Measurements from ENCODE around the gene PPP1R3C. TPM values are rescaled to one million over a fixed set of nuclear protein-coding genes. Genes with fewer than 3 reads are reported as not detected.

Gene PPP1R3C
- total RNA-seq, 1 donor from 2014 or later, result 17.4 TPM

- Histone ChIP-seq H3K36me3 (ENCODE audit: control insufficient read depth, insufficient read depth, low read length) (no peaks in the 10 kb centered on the region), H3K27me3 (ENCODE audit: control insufficient read depth, insufficient read depth, low read length) (no peaks in the 10 kb centered on the region), H3K4me3 (ENCODE audit: low read depth, low read length) (no peak overlapping the region)
- DNase-seq (ENCODE audit: low read depth), result peak; percentile 99
- FAIRE-seq, result no peak
- TF ChIP-seq, protein P1, sequence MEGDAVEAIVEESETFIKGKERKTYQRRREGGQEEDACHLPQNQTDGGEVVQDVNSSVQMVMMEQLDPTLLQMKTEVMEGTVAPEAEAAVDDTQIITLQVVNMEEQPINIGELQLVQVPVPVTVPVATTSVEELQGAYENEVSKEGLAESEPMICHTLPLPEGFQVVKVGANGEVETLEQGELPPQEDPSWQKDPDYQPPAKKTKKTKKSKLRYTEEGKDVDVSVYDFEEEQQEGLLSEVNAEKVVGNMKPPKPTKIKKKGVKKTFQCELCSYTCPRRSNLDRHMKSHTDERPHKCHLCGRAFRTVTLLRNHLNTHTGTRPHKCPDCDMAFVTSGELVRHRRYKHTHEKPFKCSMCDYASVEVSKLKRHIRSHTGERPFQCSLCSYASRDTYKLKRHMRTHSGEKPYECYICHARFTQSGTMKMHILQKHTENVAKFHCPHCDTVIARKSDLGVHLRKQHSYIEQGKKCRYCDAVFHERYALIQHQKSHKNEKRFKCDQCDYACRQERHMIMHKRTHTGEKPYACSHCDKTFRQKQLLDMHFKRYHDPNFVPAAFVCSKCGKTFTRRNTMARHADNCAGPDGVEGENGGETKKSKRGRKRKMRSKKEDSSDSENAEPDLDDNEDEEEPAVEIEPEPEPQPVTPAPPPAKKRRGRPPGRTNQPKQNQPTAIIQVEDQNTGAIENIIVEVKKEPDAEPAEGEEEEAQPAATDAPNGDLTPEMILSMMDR (IDR thresholded peaks at IDR 0.05; ENCODE audit: insufficient read depth, low read length, severe bottlenecking), result no peak
These were observed 20.5 kb upstream of the PPP1R3C start for GRCh38 chr10:91653219-91653870.

GRCh38 chr10:91652364-91652763 lies 19.5 kb upstream of the PPP1R3C start:
- TF ChIP-seq, protein P1 (IDR thresholded peaks at IDR 0.05; ENCODE audit: insufficient read depth, low read length, severe bottlenecking), result no peak
- H3K4me3 ChIP-seq (ENCODE audit: low read depth, low read length), result no peak overlapping the region
- FAIRE-seq (no peak), DNase-seq (ENCODE audit: low read depth) (peak; percentile 99)
- no peaks in the 10 kb centered on the region for H3K27me3 ChIP-seq (ENCODE audit: control insufficient read depth, insufficient read depth, low read length)
- H3K36me3 ChIP-seq (ENCODE audit: control insufficient read depth, insufficient read depth, low read length), result no peaks in the 10 kb centered on the region

GRCh38 chr10:91643700-91644099 lies 10.8 kb upstream of the PPP1R3C start:
- Histone ChIP-seq H3K36me3 (ENCODE audit: control insufficient read depth, insufficient read depth, low read length) (no peaks in the 10 kb centered on the region), H3K27me3 (ENCODE audit: control insufficient read depth, insufficient read depth, low read length) (no peaks in the 10 kb centered on the region), H3K4me3 (ENCODE audit: low read depth, low read length) (no peak overlapping the region)
- FAIRE-seq (no peak), DNase-seq (ENCODE audit: low read depth) (peak; percentile 48)
- TF ChIP-seq, protein P1 (IDR thresholded peaks at IDR 0.05; ENCODE audit: insufficient read depth, low read length, severe bottlenecking), result peak; percentile 60

DNA sequence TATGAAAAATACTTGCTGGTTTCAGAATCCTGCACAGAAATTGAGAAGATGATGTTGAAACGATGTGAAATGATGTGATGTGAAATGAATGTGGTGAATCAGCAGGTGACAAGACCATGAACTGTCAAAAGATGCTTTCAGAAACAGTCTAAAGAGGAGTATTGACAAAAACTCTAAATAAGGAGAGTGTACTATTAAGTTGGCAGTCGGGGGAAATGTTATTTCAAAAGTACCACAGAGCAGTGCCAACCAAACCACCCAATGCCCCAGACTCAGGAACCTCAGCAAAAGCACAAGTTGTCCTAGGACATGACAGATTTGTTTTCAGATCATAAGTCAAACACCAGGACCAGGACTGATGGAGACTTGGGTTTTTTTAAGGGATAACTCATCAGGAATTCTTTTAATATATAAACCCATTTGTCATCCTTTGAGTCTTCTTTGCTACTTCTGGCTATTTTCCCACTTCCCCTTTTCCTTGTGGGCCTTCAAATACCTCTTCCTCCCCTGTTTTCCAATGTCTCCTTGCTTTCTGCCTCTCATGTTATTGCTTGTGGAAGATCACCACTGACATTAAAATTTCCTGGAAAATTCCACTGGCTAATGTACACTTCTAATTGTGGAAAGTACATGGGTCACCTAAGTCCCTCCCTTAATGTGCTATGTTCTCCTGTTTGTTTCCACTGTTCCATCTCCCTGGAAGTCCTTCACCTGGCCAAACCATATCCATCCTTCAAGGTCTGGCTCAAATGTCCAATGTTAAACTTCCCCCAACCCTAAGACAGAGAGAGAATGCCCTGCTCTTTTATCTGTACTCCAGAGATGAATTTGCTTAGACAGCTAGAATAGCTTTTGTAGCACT lies 10.2 kb upstream of the PPP1R3C start:
- H3K36me3 ChIP-seq (ENCODE audit: control insufficient read depth, insufficient read depth, low read length), result no peaks in the 10 kb centered on the region
- no peak overlapping the region for H3K4me3 ChIP-seq (ENCODE audit: low read depth, low read length)
- H3K27me3 ChIP-seq (ENCODE audit: control insufficient read depth, insufficient read depth, low read length), result no peaks in the 10 kb centered on the region
- DNase-seq (ENCODE audit: low read depth) (peak; percentile 44), FAIRE-seq (no peak)
- TF ChIP-seq, protein P1 (IDR thresholded peaks at IDR 0.05; ENCODE audit: insufficient read depth, low read length, severe bottlenecking), result no peak

DNA sequence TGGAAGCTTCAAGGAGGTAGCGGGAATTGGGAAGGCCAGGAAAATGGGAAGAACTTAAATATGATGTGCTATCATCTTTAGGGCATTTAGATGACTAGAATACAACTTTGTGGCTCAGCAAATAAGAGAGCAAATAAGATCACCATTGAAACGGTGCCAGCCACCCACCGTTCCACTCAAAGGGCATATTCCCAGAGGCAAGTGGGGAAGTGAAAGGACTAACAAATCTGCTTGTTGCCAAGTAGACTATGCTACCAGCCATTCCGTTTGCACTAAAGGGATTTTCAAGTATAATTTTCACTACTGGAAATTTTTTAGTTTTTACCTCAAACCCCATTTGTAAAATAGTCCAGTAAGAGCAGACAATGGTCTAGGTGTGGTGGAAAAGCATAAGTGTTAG lies 4.0 kb upstream of the PPP1R3C start:
- Histone ChIP-seq H3K4me3 (ENCODE audit: low read depth, low read length) (no peak overlapping the region), H3K36me3 (ENCODE audit: control insufficient read depth, insufficient read depth, low read length) (no peaks in the 10 kb centered on the region), H3K27me3 (ENCODE audit: control insufficient read depth, insufficient read depth, low read length) (no peaks in the 10 kb centered on the region)
- TF ChIP-seq, protein P1 (IDR thresholded peaks at IDR 0.05; ENCODE audit: insufficient read depth, low read length, severe bottlenecking), result no peak
- FAIRE-seq (no peak), DNase-seq (ENCODE audit: low read depth) (no peak)
